Frontal cortex (tissue), 4 donors: Measurements from ENCODE around the gene NCKAP5. TPM values are rescaled to one million over a fixed set of nuclear protein-coding genes. Genes with fewer than 3 reads are reported as not detected.
"Not testable (repeated sequence)": the region's sequence is repeated elsewhere in the genome, so short reads cannot be mapped to it uniquely, and the experiment has no call there.

Experiments
- DNase-seq, 2 donors: peaks; one replicate each; pipeline ENCODE4 v3.0.0; 2012; ENCODE audit warnings: low spot score in 2 of 2
- FAIRE-seq: peaks from 2 replicates; lab custom pipeline; 2012; peaks lifted over from hg19 to GRCh38; lab: Jason Lieb, UNC
- total RNA-seq: library from RNA; depleted of rRNA; stranded (reverse); fragments of >200 nt; gene quantifications from one replicate; pipeline ENCODE4 v1.2.3, GENCODE V29; 2014
- donor health status: control.
- donor health status: control.
- donor health status: control.

NCKAP5 gene
- total RNA-seq, 1 donor from 2014 or later: 9.0 TPM

DNA sequence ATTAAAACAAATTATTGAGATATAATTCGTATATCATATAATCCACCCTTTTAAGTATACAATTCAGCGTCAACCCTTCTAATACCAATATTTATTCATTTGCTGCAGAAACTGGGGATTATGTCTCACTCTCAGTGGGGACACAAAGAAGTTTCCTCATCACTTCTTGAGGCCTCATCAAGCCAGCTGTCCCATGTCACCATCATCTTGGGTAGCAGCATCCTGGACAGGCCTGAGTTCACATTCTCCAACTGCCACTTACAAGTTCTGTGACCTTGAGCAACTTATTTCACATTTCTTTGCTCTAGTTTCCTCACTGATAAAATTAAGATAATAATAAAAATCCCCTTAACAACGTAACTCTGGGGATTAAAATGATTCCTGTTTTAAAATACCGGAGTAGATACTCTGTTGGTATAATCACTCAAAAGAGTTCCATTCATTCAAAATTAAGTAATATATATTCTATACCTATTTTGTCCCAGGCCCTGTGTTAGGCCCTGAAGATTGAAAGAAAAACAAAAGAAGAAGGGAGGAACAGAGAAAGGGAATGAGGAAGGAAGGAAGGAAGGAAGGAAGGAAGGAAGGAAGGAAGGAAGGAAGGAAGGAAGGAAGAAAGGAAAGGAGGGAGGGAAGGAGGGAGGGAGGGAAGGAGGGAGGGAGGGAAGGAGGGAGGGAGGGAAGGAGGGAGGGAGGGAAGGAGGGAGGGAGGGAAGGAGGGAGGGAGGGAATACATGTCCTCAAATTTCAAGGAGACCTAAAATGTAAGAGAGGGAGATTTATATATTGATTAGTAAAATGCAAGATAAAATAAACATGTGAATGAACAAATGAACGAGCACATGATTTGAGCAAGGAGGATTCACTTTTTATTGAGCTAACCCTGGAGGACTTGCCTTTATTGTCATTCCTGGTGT, 42.4 kb downstream of the NCKAP5 start:
- no peak for FAIRE-seq
- no peak for DNase-seq

DNA sequence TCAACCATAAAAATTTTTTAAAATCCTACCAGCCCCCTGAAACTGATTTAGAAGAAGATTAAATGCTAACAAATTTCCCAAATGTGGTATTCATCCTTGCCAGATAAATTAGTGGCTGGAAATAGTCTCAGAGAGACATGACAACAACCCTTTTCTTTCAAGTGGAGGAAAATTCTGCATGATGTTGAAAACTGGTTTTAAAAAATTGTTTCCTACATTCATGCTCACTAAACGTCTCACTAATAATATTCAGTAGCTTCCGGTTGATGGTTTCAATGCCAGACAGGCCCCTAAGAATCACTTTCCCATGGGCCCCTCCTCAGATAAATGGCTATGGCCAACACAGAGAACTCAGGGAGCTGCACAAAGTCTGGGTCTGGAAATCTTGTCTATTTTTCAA, 43.2 kb downstream of the NCKAP5 start:
- no peak for FAIRE-seq
- DNase-seq: no peak

DNA sequence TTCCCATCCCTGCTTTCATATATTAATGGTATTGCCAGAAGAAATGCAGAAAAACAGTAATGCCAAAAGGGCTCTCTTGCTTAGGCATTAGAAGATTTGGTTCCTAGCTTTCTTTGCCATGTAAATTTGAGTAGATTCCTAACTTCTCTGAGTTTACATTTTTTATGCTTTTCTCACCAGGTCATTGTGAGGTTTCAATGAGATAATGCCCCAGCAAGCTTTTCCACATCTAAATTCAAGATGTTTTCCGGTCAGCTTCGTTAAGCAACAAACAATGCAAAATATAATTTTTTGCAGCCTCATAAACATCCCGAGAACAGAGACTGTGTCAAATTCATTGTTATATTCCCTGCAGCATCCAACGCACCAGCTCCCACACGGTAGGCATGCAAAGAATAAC, 44.9 kb downstream of the NCKAP5 start:
- FAIRE-seq: no peak
- DNase-seq: no peak

DNA sequence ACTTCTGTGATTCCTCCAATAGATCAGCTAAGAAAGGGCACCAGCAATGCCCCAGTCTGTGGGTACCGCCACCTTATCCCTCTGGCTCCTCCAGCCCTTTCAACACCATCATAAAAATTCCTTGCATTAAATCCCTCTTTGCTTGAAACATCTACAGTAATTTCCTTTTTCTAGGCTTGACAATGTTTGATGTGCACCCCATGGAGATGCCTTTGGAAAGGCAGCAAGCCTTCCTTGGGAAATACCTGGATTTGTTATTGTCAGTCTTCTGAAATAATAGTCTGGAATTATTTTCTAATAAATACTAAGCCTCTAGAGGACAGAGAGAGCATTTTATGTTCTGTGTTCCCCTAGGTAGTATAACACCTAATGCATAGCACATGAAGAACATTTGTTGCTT, 46.1 kb downstream of the NCKAP5 start:
- DNase-seq (no peak), FAIRE-seq (no peak)

DNA sequence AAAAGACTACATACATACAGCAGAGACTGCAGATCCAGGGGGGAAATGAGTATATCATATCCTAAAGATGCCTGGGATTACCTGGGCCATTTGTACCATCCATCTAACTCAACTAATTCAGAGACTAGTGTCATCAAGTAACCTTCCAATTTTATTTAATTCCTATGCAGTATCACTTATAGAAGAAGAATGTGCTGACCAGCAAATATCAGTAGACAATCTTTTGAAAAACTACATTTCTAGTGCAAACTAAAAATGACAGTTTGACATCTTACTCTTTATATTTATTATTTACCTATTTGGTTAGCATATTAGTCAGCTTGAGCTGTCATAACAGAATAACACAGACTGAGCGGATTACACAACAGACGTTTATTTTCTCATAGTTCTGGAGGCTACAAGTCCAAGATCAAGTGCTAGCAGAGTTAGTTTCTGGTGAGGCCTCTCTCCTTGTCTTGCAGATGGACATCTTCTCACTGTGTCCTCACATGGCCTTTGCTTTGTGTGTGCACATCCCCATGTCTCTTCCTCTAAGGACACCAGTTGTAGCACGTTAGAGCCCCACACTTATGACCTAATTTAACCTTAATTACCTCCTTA, 47.0 kb downstream of the NCKAP5 start:
- no peak for FAIRE-seq
- no peak for DNase-seq

DNA sequence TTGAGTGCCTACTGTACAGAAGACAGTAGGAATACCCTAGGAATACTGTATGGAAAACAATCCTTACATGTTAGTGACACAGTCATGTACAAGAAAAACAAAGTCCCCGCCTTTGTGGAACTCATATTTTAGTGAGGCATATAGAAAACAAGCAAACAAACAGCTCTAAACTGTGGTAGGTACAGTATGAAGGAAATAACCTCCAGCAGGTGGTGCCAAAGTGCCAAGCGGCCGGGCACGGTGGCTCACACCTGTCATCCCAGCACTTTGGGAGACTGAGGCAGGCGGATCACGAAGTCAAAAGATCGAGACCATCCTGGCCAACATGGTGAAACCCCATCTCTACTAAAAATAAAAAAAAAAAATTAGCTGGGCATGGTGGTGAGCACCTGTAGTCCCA, 48.6 kb downstream of the NCKAP5 start:
- FAIRE-seq, DNase-seq: not testable (repeated sequence)

DNA sequence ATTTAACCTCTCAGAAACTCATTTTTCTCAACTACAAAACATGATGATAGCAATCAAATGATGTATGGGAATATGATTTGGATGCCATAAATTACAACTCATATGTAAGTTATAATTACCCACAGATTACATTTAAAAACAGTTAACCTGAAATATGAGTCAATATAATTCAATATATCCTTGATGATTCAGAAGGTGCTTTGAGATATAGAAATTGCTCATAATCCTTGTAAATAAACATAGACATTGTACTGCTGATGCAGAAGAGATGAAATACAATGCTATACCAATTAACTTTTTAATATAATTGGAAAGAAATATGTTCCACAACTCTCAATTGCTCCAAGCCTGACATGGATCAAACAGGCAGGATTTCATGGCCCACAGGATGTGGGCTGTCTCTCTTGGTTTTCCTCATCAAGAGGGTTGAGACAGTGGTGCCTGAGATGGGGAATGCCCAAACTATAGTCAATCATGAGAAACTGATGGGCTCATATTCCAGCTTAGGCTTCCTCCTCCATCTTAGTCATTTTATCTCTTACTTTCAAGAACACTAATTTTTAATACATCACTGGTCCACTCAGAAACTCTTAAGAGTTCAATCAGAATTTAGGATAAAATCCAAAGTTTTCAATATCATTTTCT, 49.4 kb downstream of the NCKAP5 start:
- no peak for FAIRE-seq
- no peak for DNase-seq

DNA sequence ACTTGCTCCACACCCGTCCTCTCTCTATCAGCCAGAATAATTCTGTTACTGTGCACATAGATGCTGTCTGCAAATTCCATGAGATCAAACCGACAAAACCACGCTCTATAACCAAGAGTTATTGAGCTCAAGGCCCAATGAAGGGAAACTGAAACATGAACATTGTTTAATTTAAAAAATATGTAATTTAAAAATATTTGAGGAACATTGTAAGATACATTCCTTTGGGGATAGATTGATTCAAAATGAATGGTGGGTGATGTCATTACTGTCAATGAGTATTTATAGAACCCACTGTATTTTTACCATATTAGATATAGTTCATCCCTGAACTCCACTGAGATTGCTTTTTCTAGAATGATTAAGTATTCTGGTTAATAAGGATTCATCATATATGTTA, 50.4 kb downstream of the NCKAP5 start:
- FAIRE-seq: no peak
- DNase-seq: no peak

DNA sequence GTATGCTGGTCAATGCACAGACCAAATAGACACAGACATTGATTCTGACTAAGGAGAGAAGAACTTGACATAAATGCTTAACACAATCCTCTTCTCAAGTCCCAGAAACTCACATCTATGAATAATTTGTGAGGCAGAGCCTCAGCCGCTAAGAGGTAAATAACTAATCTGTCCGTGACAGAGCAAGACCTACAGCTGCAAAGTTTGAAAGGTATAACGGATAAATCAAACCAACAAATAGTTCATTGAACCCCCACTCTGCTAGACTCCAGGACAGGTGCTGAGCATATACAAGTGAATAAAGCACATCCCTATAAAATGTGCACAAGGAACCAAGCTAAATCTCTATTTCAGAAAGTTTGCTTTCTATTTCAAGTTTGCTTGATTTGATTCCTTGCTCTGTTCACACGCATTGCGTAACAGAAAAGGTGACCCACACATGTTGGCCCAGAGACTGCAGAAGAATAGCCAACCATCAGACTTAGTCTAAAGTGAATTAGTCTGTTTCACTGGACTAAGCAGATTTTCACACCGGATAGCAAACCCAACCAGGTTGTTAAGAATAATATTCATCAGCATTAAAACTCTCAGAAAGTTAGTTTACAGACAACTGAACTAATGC, 51.7 kb downstream of the NCKAP5 start:
- no peak for FAIRE-seq
- DNase-seq: no peak

DNA sequence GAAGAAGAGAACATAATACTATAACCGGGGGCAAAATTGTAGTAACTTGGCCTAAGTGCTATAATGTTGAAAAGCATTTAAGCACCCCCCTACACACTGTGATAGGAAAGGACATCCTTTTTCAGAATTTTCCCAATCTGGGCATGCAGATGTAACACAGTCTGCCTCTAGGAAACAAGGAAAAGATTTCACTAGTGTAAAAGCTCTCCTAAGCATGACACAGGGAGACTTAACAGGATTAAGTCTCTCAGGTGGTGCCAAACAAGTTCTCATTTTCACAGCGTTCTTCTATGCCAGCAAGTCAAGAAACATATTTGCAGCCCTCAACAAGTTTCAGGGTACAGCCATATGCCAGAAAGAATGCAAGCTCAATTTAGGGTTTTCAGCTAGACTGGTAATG, 53.0 kb downstream of the NCKAP5 start:
- DNase-seq (no peak), FAIRE-seq (no peak)

DNA sequence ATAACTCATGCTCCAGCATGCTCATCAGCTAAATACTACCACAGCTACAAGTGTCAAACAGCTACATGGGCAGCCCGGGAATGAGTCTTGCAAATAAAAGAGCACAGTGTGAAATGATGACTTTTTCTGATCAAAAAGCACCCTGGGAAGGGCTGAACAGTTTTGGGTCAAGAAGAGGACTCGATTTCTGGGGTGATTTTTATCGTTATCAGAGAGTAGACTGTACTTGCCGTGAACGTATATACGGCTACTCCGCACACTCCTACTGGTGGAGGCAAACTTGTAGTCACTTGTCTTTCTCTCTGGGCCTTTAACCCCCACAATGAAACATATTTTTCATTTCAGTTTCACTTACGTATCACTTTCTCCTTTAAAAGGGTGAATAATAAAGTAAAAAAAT, 54.4 kb downstream of the NCKAP5 start:
- DNase-seq (no peak), FAIRE-seq (no peak)

DNA sequence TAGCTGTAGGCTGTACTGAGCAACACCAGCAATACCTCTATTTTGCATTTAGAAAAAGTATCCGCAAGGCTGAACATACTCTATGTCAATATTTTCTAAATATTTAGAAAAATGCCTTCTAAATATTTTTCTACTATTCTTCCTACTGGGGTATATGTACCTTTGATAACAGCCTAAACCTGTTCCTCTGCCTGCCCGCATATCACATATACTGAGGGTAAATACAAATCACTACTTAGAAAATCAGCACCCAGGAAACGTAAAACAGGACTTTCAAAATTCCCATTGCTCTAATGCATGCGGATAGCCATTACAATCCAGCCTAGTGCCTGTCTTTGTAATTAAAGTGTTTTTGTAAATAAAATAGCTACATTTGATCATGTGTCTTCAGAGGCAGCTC, 56.1 kb downstream of the NCKAP5 start:
- FAIRE-seq (no peak), DNase-seq (no peak)

DNA sequence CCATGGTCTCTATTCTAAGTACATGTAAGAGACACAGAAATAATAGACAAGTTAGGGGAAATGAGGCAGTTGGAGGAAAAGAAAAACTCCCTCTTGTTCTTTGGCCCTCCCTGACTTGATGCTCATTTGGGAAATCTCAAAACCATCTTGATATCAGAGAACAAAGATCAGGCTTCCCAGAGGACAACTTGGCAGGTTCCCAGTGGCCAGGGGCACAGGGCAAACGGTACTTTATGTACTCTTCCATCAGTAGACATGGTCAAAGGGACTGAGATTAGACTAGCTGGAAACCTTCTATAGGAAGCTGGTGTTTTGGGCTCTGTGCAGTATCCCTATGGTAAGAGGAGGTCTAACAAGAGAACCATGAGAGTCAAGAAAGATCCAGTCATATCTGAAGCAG, 56.6 kb downstream of the NCKAP5 start:
- no peak for FAIRE-seq
- DNase-seq: no peak

DNA sequence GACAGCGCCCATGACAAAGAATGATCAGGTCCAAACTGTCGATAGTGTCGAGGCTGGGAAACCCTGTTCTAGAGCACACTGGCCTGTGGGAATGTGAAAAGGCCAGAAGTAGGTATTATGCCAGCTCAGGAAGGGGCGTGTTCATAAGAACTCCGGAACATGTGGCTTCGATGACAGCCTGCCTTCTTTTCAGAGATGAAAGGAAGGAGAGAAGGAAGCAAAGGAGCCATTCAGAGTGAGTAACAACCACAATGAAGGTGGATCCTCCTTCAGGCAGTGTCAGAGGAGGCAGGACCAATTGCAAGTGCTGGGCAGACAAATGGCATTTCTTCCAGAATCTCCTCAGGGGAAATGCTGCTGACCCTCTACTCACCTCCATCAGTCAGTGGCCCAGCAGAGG, 58.5 kb downstream of the NCKAP5 start:
- FAIRE-seq (no peak), DNase-seq (no peak)

DNA sequence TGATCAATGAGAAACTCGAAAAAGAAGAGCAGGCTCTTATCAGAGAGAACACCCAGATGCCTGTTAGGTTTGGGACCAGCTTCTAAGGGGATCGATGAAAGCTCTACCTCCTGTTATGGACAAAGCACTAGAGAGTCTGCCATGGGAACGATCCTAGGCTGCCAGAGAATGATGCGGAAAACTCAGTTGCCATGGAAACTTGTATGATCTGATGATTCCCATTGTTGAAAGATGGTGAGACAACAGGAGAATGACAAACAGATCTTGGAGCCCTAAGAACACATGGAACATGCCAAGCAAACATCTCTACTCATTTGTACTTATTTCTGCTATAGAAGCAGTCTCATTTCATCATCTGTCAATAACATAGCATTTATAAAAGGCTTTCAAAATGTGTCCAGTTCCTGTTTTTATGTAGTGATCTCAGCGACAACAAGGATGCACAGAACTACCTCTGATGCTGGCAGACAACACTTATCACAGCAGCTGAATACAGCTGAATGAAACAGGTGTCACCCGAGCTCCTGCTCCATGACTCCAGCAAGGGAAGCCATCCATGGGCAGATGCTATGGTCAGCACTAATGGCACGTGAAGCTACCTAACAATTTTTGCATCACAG, 59.6 kb downstream of the NCKAP5 start:
- FAIRE-seq (no peak), DNase-seq (no peak)

DNA sequence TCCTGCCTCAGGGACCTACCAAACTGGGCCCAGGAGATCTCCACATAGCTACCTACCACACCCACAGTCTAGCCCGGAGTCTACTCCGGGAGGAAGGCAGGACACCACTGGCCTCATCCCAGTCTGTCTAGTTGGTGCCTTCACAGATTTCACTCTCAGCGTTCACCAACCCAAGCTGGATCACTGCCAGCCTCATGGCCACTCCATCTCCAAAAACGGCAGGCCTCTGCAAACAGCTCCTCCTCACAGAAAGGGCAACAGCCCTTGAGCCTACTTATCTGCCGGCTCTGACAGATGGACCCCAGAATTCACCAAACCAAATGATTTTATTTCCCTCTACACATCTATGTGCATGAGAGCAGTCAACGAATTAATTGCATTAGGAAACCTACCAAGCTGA, 61.3 kb downstream of the NCKAP5 start:
- DNase-seq: no peak
- no peak for FAIRE-seq

DNA sequence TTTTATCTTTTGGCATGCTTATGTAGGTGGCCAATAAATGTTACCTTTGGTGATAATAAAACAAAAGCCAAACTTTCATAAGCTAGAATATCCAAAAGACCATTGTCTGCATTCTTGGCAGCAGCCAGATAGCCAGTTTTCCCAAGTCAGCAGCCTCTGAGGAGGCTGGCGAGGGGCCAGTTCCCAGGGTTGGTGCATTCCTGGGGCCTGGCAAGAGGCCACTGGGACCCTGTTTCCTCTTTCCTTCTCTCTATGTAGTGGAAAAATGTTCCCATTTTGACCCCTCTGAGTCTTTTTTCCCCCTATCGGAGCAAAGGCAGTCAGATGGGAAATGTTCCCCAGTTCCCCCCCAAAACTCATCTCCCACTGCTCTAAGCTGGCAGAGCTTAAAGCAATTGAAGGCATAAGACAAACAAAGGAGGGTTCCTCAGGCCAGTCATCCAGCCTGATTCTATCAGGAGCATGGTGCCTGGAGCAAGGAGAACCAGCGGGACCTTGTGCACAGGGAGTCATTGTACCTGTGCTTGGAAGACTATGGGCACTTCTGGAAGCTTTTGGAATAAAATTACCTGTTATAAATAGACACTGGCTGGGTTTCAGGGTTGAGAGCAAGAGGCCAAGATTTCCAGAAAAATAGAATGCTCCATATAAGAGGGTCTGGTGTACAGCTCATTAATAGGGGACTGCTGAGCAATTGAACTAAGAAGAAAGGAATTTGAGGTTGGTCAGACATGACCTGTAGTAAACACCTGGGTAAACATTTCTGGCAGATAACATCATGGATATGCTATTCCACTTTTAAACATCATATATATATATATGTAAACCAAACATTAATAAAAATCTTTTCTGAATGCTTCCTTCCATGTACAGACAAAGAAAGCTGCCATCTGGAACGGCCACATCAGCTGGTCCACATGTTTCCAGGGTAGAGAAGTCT, 63.4 kb downstream of the NCKAP5 start:
- FAIRE-seq: no peak
- DNase-seq: no peak

DNA sequence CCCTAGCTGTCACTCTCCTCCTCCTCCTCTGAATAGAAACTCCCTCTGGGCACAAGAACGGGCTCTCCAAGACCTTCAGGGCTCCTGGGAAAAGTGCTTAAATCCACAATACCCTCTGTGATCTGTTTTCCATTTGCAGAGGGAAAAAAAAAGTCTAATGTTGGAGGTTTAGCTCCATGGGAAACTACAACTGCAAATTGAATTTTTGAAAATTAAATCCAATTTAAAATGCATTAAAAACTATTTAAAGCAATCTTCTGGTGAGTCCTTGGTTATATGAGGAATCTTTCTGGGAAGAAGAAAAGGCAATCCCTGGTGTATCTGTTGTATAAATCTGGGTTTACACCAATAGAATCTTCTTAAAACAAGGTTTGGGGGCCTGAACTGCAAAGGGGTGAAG, 64.3 kb downstream of the NCKAP5 start:
- DNase-seq (no peak), FAIRE-seq (no peak)

DNA sequence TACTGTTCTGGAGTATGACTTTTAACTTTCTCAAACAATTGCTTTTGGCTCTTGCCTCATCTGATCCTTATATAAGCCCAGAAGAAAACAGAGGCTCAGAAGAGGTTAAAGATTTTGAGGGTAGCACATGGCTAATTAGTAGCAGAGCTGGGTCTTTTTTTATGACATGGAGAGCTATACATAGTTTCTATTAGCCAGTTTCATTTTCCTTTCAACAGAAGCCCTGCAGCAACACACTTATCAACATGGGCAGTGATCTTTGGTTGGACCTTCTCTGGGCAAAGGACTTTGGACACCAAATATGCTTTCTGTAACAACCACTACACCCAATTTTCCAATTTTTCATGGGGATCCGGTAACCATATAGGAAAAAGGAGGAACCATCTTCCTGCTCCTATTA, 64.9 kb downstream of the NCKAP5 start:
- DNase-seq (no peak), FAIRE-seq (no peak)
